SIG-M5 (cell line): ENCODE results near the gene CPE.
"Not testable (repeated sequence)": the region's sequence is repeated elsewhere in the genome, so short reads cannot be mapped to it uniquely, and the experiment has no call there.

Experiments used
- DNase-seq: peaks from one replicate; lab custom pipeline; 2025; lab: John Stamatoyannopoulos, UW

Gene CPE

DNA sequence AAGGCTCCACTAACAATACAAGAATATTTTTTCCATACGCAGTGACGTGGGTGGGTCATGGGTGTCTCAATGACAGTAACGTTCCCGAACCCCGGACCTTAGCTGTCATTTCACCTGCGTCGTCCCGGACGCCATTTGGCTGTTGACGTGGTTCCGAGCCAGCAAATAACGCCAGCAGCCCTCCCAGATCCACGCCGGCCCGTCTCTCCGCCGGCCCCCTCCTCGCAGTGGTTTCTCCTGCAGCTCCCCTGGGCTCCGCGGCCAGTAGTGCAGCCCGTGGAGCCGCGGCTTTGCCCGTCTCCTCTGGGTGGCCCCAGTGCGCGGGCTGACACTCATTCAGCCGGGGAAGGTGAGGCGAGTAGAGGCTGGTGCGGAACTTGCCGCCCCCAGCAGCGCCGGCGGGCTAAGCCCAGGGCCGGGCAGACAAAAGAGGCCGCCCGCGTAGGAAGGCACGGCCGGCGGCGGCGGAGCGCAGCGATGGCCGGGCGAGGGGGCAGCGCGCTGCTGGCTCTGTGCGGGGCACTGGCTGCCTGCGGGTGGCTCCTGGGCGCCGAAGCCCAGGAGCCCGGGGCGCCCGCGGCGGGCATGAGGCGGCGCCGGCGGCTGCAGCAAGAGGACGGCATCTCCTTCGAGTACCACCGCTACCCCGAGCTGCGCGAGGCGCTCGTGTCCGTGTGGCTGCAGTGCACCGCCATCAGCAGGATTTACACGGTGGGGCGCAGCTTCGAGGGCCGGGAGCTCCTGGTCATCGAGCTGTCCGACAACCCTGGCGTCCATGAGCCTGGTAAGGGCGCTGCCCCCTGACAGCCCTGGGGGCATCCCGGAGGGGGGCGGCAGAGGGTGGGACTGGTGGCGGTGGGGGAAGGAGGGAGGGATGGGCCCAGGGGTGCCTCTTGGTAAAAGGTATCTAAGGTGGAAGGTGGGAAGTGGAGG lies at the start of gene CPE:
TSS of gene CPE (plus strand) at position 264 of the 933 bp plus-strand sequence. CDS start at position 478, 214 bp downstream.
- no peak for DNase-seq

DNA sequence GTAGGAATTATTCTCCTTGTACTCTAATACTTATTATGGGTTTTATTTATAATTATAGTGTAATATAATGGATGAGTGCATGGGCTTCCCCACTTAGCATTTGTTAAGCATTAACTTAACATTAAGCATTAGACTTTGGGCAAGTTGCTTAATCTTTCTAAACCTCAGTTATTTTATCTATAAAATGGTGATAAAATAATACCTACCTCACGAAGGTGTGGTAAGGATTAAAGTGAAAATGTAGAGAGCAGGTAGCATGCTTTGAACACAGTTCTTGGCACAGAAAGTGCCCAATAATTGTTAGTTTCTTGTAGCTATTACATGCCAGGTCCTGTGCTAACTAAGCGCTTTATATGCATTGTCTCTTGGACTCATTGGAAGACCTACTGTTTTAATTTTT lies 48.7 kb upstream of the CPE start:
- DNase-seq = no peak

DNA sequence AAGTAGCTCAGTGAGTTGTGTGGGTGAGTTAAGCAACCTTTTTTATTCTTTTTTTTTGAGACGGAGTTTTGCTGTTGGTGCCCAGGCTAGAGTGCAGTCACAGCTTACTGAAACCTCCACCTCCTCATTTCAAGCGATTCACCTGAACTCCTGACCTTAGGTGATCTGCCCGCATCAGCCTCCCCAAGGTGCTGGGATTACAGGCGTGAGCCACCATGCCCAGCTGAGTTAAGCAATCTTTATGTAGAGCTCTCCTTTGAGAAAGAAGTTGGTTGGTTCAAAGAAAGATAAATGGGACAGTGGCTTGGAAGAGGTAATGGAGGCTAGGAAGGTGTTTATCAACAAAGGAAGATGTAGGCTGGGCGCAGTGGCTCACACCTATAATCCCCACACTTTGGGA lies 48.1 kb upstream of the CPE start:
- no peak for DNase-seq

DNA sequence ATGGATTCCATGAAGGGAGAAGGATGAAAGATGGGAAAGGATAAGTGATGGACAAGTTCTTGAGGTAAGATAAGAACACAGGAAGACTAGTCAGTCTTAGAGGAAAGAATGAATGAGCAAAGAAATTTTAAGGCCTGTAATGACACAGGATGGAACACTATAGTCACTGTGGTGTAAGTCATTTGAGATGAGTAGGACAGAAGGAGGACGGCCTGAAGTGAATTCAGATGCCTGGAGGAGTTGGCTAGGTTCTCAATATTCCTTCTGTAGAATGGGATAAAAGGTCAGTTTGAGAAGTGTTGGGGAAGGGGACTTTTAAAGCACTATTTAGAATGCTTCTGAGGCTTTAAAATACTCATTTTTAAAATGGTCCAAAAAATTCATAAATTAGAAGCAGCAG lies 47.4 kb upstream of the CPE start:
- no peak for DNase-seq

DNA sequence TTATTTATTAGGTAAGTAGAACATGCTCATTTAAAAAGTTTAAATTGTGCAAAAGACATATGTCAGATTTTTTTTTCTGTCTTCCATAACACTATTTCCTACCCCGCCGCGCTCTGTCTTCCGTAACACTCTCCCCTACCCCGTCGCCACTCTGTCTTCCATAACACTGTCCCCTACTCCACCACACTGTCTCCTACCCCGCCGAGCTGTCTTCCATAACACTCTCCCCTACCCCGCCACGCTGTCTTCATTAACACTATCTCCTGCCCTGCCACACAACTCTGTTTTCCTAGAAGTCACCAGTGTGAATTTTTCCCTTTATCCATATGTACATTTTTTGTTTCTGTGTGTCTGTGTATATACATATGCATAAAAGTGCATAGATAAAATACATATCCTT lies 47.0 kb upstream of the CPE start:
- no peak for DNase-seq

DNA sequence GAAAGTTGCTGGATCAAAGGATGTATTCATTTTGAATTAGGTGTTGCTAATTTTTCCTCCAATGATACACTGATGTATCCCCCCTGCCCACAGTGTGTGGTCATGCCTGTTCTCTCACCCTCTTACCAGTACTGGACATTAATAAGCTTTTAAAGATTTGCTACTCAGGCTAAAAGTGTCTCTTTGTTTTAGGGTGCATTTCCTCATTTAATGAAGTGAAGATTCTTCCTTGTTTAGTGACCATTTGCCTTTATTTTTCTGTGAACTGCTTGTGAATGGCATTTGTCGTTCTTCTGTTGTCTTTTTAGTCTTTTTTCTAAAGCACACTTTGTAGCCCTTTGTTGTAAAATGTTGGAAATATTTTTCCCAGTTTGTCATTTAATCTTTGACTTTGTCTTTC lies 46.3 kb upstream of the CPE start:
- no peak for DNase-seq

DNA sequence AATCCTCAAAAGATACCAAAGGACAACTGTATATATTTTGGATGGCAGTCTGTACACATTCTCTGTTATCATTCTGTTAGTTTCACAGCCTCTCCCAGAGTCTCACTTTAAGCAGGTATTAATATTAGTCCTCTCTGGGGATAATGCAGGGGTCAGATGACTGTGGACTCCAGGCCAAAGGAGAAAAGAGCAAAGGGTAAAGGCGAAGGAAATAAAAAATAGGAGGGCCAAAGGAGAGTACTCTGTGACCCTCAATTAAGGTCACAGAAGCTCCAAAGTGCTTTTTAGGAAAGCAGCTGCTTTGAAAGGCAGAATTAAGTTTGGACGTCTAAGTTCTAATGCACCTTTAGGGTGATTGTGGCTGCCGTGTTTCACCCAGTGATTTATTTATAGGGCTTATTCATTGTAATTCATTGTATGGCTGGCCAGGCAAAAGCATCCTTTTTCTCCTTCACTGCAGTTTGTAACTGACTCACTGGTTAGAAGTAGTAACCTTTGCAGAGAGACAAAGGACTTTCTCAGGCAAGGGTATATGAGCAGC lies 43.6 kb upstream of the CPE start:
- DNase-seq = no peak

DNA sequence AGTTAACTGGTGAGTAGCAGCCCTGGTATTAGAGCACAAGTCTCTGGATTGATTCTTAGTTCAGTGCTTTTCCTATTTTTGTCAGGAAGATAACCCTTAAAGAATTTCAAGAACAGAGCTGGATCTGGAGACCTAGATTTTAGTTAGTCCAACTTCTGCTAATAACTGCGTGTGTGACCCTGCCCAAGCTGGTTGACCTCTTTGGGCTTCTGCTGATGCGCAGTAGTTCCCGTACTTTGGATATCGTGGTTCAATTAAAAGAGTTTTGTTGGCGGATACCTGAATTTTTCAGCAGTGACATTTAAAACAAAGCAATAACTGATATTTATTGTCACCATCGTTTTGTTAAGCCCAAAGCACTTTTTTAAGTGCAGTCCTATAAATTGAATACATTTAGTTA lies 42.1 kb upstream of the CPE start:
- no peak for DNase-seq

DNA sequence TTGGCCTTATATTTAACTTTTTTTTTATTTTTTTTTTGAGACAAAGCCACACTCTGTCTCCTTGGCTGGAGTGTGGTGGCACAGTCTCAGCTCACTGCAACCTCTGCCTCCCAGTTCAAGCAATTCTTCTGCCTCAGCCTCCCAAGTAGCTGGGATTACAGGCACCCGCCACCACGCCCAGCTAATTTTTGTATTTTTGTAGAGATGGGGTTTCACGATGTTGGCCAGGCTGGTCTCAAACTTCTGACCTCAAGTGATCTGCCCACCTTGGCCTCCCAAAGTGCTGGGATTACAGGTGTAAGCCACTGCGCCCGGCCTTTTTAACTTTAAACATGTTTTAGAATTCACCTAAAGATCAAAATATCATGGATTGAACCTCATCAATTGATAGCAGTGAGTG lies 36.5 kb upstream of the CPE start:
- not testable (repeated sequence) for DNase-seq

DNA sequence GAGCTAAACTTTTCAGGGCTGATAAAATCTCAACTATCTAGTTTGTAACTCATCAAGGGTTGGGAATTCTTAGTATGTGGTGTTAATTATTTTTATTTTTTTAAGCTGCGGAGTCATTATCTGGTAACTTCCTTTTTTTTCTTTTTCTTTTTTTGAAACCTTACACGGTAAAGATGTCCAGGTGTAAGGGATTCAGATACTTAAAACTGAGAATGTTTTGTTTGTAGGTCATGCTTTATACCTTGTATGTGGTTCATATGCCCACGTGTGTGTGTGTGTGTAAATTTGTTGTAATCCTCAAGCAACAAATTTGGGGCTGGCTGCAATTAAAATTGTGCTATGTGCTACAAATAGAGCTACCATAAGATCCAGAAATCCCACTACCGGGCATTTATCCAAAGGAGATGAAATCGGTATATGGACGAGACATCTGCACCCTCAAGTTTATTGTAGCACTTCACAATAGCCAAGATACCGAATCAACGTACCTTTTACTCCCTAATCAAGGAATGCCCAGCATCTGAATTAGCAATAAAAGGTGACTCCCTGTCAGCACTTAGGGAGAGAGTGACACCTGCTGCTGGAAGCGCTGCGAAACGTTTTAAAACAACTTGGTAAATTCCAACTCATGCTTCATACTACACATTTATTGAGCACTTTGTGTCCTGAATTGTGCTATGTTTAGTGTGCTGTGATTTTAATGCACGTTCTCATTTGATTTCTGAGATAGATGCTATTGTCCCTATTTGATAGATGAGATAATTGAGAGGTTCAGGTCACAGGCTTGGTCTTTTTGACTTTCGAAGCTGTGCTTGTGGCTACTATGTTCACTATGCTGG lies 35.2 kb upstream of the CPE start:
- DNase-seq = no peak

DNA sequence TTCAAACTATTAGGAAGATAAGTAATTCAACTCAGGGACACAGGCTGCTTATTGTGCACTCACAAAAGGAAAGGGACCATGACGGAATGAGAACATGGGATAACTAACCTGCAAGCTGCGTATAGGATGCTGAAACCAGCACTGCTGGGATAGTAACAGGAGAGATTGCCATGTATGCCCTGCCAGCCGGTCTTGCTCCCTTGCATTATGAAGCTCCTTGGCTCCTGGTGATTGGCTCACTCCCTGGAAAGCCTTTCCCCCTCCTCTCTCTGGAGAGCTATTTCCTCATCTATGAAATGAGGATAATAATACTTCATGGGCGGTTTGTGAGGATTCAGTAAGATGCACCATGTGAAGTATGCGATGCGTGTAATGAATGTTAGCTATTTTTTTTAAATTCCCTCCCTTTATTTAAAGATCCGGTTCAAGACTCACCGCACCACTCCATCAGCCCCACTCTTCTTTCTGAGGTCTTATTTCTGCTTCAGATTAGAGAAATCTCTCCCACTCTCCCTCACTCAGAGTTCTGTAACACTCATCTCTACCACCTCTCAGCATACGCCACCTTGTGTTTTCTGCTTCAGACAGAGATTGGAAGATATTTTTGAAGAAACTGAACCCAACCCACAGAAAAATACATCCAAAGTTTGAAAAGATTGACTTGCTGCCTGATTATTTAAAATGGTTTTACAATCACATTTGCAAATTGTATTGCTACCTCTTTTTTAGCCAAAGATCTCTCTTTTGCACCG lies 33.0 kb upstream of the CPE start:
- DNase-seq = no peak

DNA sequence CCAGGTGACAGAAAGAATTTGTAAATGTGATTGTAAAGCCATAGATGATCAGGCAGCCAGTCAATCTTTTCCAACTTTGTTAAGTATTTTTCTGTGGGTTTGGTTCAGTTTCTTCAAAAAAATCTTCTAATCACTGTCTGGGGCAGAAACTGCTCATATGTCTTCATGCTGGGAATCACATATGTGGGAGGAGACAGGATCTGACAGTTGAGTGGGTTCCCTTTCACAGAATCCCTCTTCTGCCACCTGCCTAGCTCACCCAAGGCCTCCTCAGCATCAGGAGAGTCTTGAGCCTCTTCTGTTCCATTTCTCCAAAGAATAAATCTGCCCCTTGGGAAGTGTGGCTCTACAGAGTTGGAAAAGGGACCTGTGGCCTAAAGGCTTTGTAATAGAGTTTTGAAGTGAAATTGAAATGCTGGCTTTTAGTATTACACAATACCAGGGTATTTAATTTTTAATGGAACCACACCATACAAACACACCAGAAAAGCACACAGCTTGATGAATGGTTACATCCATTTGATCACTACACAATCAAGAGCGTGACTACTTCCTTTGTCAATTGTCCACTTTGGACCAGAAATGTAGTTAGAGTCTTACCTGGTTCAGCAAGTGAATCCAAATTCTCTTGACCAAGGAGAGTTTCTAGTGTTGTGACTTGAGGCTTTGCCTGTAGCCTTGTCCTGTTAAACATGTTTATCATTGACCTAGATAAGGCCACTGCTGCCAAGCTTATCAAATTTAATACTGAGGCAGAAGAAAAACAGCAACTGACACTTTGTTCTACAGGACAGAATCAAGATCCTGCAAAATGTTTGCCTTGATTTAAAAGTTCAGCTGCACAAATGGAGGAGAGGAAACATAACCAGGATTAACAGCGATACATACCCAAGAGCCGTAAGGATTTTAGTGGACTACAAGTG lies 30.9 kb upstream of the CPE start:
- no peak for DNase-seq

DNA sequence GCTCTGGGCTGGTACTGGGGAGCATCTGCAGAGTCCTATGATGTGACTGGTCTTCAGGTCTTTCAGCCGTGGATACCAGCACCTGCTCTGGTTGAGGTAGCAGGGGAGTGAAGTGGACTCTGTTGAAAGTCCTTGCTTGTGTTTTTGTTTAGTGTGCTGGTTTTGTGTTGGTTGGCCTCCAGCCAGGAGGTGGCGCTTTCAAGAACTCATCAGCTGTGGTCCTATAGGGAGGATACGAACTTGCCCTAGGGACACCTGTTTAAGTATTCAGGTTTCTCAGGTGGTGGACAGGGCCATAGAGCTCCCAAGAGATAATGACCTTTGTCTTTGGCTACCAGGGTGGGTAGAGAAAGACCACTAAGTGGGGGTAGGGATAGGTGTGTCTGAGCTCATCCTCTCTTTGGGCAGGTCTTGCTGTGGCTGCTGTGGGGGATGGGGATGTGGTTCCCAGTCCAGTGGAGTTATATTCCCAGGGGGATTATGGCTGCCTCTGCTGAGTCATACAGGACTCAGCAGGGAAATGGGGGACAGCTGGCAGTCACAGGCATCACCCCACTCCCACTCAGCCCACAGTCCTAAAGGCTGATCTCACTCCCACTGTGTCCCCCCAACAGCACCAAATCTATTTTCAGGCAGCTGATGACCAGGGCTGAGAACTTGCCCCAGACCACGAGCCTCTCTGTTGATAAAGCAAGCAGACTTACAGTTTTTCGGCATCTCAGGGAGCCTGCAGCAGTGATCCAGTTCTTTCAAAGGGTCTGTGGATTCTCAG lies 27.3 kb upstream of the CPE start:
- no peak for DNase-seq

DNA sequence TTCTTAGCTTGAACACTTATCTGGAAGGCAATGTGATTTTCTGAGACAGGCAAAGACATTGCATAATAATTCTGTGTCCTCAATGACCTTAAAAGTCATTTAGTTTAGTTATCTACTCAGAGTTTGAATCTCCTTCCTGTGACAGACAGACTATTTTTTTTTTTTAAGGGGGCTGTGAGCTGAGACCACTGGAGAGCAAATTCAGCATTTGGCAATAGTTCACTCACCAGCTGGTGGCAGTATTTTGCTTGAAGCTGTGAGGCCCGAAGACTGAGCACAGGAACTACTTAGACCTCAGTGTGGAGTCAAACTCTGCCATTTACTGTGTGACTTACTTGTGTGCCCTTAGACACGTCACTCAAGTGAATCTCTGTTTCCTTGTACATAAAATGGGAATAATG lies 22.9 kb upstream of the CPE start:
- no peak for DNase-seq

DNA sequence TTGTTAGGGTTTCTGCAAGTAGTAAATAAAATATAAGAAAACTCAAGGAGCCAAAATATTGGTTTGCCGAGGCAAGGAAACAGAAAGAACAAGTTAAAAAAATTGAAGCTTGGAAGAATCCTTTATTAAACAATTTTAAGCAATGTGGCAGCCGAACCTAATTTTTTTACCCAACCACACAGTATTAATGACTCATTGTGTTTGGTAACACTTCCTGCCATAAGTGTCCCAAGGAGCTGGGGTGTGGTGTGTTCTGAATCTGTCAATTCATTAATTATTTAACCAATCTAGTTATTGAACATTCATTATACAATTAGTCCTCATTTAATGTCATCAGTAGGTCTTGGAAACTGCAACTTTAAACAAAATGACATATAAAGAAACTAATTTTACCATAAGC lies 19.3 kb upstream of the CPE start:
- no peak for DNase-seq

DNA sequence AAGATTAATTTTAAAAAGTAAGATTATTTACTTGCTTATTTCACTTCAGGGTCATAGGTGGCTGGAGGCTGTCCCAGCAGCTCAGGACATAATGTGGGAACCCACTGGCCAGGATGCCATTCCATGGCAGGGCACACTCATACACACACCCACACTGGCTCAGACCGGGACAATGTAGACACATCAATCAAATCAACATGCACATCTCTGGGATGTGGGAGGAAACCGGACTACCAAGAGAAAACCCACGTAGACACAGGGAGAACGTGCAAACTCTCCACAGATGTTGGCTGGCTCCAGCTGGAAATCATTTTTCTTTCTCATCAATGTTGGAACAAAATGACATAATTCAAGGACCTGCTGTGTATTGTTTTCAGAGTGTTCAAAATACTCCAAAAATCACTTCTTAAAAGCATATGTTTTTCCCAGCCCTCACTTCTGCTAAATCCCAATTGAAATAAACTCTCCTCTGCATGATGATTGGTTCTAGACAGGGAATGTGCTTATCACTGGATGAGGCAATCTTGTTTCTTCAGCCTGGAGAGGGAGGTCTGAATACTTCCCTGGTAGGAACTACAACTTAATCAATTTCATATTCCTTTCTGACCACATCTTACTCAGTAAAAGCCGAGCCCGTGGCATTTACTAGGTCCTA lies 18.6 kb upstream of the CPE start:
- no peak for DNase-seq

DNA sequence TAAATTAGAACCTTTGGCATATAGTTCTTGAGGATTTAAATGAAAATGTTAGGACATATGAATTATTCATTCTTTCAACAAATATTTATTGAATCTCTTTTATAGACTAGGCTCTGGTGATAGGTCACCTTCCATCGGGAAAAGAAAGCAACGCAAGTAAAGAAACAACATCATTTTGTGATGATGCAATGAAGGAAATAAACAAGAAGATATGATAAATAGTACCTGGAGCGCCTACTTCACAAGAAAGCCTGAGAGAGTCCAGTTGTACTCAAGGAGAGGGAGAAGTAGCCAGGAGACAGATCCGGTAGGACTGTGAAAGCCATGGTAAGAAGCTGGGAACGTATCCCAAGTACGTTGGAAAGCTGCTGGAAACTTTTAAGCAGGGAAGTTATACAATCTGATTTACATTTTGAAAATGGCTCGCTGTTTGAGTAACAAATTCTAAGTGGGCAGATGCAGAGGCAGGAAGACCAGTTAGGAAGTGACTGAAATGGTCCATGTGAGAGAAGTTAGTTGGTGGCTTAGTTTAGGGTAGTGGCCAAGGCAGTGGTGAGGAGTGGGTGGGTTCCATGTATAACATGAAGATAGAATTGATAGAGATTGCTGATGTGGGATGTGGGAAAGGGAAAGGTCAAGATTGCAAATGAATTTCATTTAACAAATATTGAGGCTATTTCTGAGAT lies 17.7 kb upstream of the CPE start:
- DNase-seq = no peak

DNA sequence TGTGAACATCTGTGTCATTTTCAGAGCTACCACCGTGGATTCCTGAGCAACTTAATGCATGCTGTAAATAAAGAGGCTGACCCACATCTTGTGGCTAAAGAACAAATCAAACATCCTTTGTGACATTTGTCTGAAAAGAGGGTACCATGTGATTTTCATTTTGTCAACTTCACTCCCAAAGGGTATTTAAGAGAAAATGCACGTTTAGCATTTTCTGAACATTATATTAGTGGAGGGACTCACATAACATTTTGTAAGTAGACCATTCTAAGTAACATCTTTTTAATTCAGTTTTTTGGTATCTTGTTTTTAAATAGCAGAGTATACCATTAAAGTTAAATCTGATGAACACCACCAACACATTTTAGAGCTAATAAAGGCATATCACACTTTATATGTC lies 17.0 kb upstream of the CPE start:
- DNase-seq = no peak

DNA sequence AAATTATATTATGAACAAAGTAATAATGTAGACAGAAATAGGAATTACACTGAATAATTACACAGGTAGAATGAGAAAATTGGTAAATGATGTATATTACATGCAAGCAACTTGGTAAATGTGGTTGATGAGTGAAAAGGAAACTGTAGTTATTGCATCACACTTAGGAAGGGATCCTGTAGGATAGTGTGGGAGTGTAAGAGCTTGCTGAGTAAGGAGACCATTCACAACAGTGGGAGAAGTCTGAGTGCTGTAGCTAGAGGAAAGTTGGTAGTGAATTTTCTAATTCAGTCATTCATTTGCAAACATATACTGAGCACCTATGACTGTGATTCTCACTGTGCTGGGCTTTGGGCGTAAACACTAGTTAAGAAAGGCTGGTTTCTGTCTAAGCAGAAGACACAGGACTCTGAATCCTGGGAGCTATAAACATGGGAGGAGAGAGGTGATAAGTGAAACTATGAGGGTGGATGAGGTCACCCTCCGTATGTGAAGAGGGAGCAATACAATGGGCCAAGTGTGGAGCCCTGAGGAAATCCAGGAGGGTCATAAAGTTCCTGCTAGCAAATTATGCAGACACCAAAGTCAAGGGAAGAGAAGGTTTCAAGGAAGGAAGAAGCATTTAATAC lies 14.2 kb upstream of the CPE start:
- no peak for DNase-seq
